Motor neuron (in vitro differentiated cells): ENCODE measurements around the gene ZFTA. TPM values are rescaled to one million over a fixed set of nuclear protein-coding genes. Genes with fewer than 3 reads are reported as not detected.
"Not testable (repeated sequence)": the region's sequence is repeated elsewhere in the genome, so short reads cannot be mapped to it uniquely, and the experiment has no call there.

Experiments
- ATAC-seq, 8 experiments: fragments of 200-7000 bp; cut with Tn5 transposase; replicated peaks in 6 of 8; 2 replicates each; pipeline ENCODE4 v1.8.0; 2021; ENCODE audit warnings: mild to moderate bottlenecking in 8 of 8, moderate library complexity in 8 of 8
- H3K27ac ChIP-seq, 2 donors: fragments of 250-450 bp; sonication (Bioruptor Pico); 2 replicates each; pipeline ENCODE4 v1.9.0; 2021; ENCODE audit warnings: antibody characterized with exemption in 2 of 2, mild to moderate bottlenecking in 2 of 2, moderate library complexity in 1 of 2
- H3K4me1 ChIP-seq, 2 donors: fragments of 250-450 bp; sonication (Bioruptor Pico); replicated peaks in 1 of 2; 2 replicates each; pipeline ENCODE4 v1.6.1; 2021; ENCODE audit warnings: antibody characterized with exemption in 2 of 2, mild to moderate bottlenecking in 2 of 2, moderate library complexity in 1 of 2
- H3K4me3 ChIP-seq, 5 donors: fragments of 250-450 bp; sonication (Bioruptor Pico); 2 replicates each; pipeline ENCODE4 v1.9.0; 2021; ENCODE audit warnings: antibody characterized with exemption in 5 of 5, mild to moderate bottlenecking in 5 of 5, moderate library complexity in 4 of 5
- WGBS, 10 experiments: fragments of 450-650 bp; shearing (Covaris generic); methylation state at CpG; one replicate each; pipeline ENCODE4 v1.0.0; 2022; 5-methylcytosine and 5-hydroxymethylcytosine counted together
- in situ Hi-C, 9 experiments: fragments of 400-800 bp; cut with MboI; loops; one replicate each; pipeline ENCODE4 v1.15.0; 2021; ENCODE audit warnings: low sequenced_read_pairs in 9 of 9, low pct_unique_long_range_greater_than_20kb in 2 of 9; ENCODE audit not compliant: unreplicated experiment in 9 of 9
- total RNA-seq, 8 experiments: library from RNA; unstranded; fragments of 300-600 nt; gene quantifications; 2 replicates each; pipeline versions ENCODE4 v1.2.3 to v1.2.4, GENCODE V29; 2022

ZFTA gene
- total RNA-seq, 8 experiments from 2014 or later = 22.3 to 81.0 (median 35.1) TPM

- peak; percentile 27 to 86 (median 50) for ATAC-seq
- in situ Hi-C loops = no loop called here
- WGBS, 10 experiments = 43 to 100% (median 87%) methylated on average over 1 to 8 of the region's 10 CpGs; no CpG with 5 or more reads in 2 of the 10 experiments
- H3K4me3 ChIP-seq = no peak overlapping the region
- H3K4me1 ChIP-seq = no peaks in the 10 kb centered on the region
- H3K27ac ChIP-seq = no peak overlapping the region
These were observed 34.3 kb upstream of the ZFTA start for GRCh38 chr11:63802637-63803414.

- no peak for ATAC-seq
- Histone ChIP-seq H3K4me1 (no peaks in the 10 kb centered on the region), H3K27ac (no peak overlapping the region), H3K4me3 (no peak overlapping the region)
- 84 to 100% (median 96%) methylated on average over 3 to 5 of the region's 5 CpGs; no CpG with 5 or more reads in 3 of the 10 experiments for WGBS, 10 experiments
- in situ Hi-C loops = no loop called here
These were observed 32.3 kb upstream of the ZFTA start for GRCh38 chr11:63800921-63801320.

GRCh38 chr11:63795066-63795465 lies 26.5 kb upstream of the ZFTA start:
- 83 to 100% (median 92%) methylated on average over 2 to 10 of the region's 11 CpGs; no CpG with 5 or more reads in 2 of the 10 experiments for WGBS, 10 experiments
- in situ Hi-C loops = no loop called here
- H3K27ac ChIP-seq = no peak overlapping the region
- no peak overlapping the region for H3K4me3 ChIP-seq
- no peak for ATAC-seq
- no peaks in the 10 kb centered on the region for H3K4me1 ChIP-seq

GRCh38 chr11:63793161-63793560 lies 24.6 kb upstream of the ZFTA start:
- H3K4me3 ChIP-seq = no peak overlapping the region
- in situ Hi-C loops = no loop called here
- H3K27ac ChIP-seq = no peak overlapping the region
- ATAC-seq = no peak
- H3K4me1 ChIP-seq = no peaks in the 10 kb centered on the region

GRCh38 chr11:63791495-63792167 lies 23.1 kb upstream of the ZFTA start:
- in situ Hi-C loops = no loop called here
- Histone ChIP-seq H3K4me3 (no peak overlapping the region), H3K4me1 (no peaks in the 10 kb centered on the region), H3K27ac (peak overlapping the region in 1 of 2 donors; percentile 33)
- ATAC-seq = no peak
- WGBS, 10 experiments = 72 to 100% (median 93%) methylated on average over 4 to 6 of the region's 6 CpGs

- 0 to 100% (median 69%) methylated on average over 1 of the region's 1 CpG; no CpG with 5 or more reads in 1 of the 10 experiments for WGBS, 10 experiments
These were observed 17.2 kb upstream of the ZFTA start for GRCh38 chr11:63785823-63786222.

GRCh38 chr11:63783925-63784592 lies 15.5 kb upstream of the ZFTA start:
- ATAC-seq = peak in 1 of 8 experiments; percentile 19
- H3K4me3 ChIP-seq = no peak overlapping the region
- 68 to 100% (median 80%) methylated on average over 1 to 2 of the region's 7 CpGs; no CpG with 5 or more reads in 5 of the 10 experiments for WGBS, 10 experiments
- no peak overlapping the region for H3K27ac ChIP-seq
- in situ Hi-C loops = no loop called here
- H3K4me1 ChIP-seq = no peaks in the 10 kb centered on the region

More at GRCh38 chr11:63785823-63786222, 17.2 kb upstream of the ZFTA start:
- H3K27ac ChIP-seq = no peak overlapping the region
- in situ Hi-C loops = no loop called here
- H3K4me1 ChIP-seq = no peaks in the 10 kb centered on the region
- no peak for ATAC-seq
- H3K4me3 ChIP-seq = no peak overlapping the region

GRCh38 chr11:63782749-63783148 lies 14.2 kb upstream of the ZFTA start:
- 87 to 100% (median 100%) methylated on average over 1 to 5 of the region's 6 CpGs; no CpG with 5 or more reads in 4 of the 10 experiments for WGBS, 10 experiments
- in situ Hi-C loops = no loop called here
- no peaks in the 10 kb centered on the region for H3K4me1 ChIP-seq

GRCh38 chr11:63779039-63779438 lies 10.5 kb upstream of the ZFTA start:
- WGBS, 10 experiments = 40 to 100% (median 83%) methylated on average over 1 to 2 of the region's 2 CpGs; no CpG with 5 or more reads in 1 of the 10 experiments
- H3K4me3 ChIP-seq = no peak overlapping the region
- H3K4me1 ChIP-seq = no peaks in the 10 kb centered on the region
- no peak overlapping the region for H3K27ac ChIP-seq
- in situ Hi-C loops = no loop called here
- peak in 1 of 8 experiments; percentile 53 for ATAC-seq

More at GRCh38 chr11:63782749-63783148, 14.2 kb upstream of the ZFTA start:
- ATAC-seq = no peak
- Histone ChIP-seq H3K4me3 (no peak overlapping the region), H3K27ac (no peak overlapping the region)

- 20 to 100% (median 95%) methylated on average over 1 to 3 of the region's 3 CpGs; no CpG with 5 or more reads in 6 of the 10 experiments for WGBS, 10 experiments
- in situ Hi-C loops = no loop called here
- peak in 1 of 8 experiments; percentile 77 for ATAC-seq
These were observed 6.6 kb upstream of the ZFTA start for GRCh38 chr11:63775191-63775590.

GRCh38 chr11:63771741-63772318 lies 3.3 kb upstream of the ZFTA start:
- H3K4me3 ChIP-seq, in situ Hi-C loops, H3K27ac ChIP-seq, ATAC-seq: not testable (repeated sequence)
- 93 to 100% methylated on average over 1 to 2 of the region's 2 CpGs; no CpG with 5 or more reads in 8 of the 10 experiments for WGBS, 10 experiments
- peaks cover 8 to 10% of the 10 kb centered on the region in 2 donors for H3K4me1 ChIP-seq

More at GRCh38 chr11:63775191-63775590, 6.6 kb upstream of the ZFTA start:
- H3K27ac ChIP-seq = no peak overlapping the region
- H3K4me1 ChIP-seq = peaks cover under 1% of the 10 kb centered on the region in 2 donors
- no peak overlapping the region for H3K4me3 ChIP-seq

- Histone ChIP-seq H3K4me3 (no peak overlapping the region), H3K27ac (no peak overlapping the region), H3K4me1 (peaks cover 18 to 21% of the 10 kb centered on the region in 2 donors)
- 40 to 100% (median 92%) methylated on average over 1 to 5 of the region's 7 CpGs; no CpG with 5 or more reads in 1 of the 10 experiments for WGBS, 10 experiments
- in situ Hi-C loops = no loop called here
- no peak for ATAC-seq
These were observed 2.2 kb upstream of the ZFTA start for GRCh38 chr11:63770763-63771162.
